GM19372 (cell line): ENCODE results near the gene KRT16.
"Not testable (repeated sequence)": the region's sequence is repeated elsewhere in the genome, so short reads cannot be mapped to it uniquely, and the experiment has no call there.

Source experiments
- ATAC-seq: cut with Tn5 transposase; IDR thresholded peaks from one replicate; pipeline ENCODE4 v1.9.1; 2021; ENCODE audit warnings: mild to moderate bottlenecking, low read depth, moderate library complexity; ENCODE audit not compliant: unreplicated experiment

Gene KRT16

DNA sequence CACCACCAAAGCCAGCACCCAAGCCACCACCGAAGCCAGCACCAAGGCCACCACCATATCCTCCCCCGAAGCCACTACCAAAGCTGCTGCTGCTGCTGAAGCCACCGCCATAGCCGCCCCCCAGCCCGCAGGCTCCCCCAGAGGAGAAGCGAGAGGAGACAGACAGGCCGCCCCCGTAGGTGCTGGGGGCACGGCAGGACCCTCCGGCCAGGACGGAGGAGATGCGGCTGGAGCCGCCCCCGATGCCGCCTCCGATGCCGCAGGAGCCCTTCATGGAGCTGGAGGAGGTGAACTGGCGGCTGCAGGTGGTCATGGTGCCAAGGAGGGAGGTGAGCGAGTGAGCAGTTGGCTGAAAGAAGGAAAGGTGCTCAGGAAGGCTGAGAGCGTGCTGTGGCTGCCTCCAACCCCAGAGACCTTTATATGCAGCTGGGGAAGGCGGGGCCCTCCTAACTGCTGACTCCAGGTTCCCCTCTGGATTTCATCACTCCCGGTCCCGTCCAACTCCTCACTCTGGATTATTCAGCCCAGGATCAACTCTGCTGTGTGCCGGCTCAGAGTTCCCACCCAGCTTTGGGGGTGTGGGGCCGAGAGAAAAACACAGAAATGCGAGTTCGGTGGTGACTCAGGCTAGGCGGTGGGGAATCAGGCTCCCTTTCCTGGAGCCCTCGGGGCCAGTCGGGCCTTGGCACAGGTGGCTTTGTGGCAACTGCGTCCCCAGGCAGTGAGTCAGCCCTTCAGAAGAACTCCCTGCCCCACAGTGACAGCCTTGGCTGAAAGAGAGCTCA, at the start of gene KRT16:
Gene KRT16 (minus strand): TSS at position 392 of the 785 bp plus-strand sequence. CDS start 79 bp downstream, at position 313.
- not testable (repeated sequence) for ATAC-seq

DNA sequence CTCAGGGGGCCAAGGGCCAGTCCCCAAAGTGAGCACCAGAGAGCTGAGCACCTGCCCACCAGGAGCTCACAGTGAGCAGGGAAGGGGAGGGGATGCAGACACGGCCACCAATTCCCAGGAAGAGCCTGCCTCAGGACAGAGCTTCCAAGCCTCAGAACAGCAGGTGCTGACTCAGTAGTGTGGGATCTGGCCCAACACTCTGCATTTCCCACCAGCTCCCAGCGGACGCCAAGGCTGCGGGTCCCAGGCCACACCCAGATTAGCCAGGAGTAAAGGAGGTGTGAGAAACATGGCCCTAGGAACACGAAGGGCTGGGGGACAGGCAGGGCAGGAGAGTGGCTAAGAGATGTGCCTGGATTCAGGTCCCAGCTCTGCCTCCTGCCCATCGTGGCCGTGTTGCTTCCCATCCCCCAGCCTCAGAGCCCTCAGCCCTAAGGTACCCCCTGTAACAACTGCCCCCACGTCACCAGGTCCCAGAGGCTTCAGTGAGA, 47.7 kb upstream of the KRT16 start:
- ATAC-seq = no peak

DNA sequence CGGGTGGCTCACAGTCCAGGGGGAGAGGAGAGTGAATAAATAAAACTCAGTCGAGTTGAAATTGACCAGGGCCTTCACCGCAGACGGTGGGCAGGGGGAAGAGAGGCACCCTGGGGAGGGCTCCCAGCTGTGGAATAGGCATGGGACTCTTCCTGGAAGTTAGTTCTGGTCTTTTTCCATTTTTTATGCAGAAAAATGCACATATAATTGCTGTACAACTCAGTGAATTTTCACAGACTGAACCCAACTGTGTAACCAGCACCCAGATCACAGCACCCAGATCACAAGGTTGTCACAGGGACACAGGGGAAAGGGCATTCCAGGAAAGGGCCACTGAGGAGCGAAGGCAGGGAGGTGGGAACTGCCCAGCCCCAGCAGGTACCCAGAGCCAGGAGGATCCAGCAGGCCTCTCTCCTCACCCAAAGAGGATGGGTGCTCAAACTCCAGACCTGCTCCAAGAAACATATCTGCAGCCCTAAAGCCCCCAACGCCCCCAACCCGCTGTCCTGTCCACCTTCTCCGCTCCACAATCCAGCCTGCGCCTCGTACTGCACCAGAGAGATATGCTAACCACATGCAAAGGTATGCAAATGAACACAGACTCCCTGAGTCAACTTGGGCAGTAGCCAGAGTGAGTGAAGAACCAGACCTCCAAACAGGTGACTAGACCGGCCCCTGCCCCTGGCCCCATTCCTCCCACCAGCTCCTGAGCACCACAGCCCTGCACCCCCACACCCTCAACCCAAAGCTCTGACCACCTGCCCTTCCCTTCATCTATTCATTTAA, 47.1 kb upstream of the KRT16 start:
- ATAC-seq = no peak

DNA sequence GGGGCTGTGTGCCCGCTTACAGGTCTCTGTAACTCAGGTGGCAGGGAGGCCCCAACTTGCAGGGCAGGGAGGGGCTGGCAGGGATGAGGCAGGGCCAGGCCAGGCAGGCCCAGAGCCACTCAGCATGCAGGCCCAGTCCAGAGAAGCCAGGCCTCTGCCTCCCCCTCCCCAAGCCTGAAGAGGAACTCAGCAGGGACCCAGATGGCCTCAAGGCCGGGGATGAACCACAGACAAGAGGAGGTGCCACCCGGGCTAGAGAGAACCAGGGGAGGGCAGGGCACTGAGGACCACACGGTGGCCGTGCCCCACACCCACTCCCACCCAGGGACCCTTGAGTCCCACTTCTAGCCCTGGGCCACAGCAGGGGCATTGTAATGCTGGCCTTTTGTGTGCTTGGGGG, 46.3 kb upstream of the KRT16 start:
- no peak for ATAC-seq

DNA sequence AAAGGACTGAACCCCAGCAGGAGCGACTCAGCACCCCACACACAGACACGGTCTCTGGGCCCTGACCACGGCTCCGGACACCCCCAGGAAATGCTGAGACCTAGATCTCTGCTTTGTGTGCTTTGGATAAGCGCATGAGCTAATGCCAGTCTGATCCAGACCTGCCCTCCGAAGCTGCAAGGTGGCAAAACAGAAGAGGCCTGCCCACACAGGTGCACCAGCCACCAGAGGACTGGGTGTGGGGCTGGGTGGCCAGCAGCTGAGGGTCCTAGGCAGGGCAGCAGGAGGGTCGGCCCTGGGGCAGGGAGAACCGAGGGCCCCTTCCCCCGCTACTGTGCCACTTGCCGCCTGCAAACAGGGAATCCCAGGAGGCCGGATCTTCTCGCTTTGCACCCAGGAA, 45.4 kb upstream of the KRT16 start:
- ATAC-seq = no peak

DNA sequence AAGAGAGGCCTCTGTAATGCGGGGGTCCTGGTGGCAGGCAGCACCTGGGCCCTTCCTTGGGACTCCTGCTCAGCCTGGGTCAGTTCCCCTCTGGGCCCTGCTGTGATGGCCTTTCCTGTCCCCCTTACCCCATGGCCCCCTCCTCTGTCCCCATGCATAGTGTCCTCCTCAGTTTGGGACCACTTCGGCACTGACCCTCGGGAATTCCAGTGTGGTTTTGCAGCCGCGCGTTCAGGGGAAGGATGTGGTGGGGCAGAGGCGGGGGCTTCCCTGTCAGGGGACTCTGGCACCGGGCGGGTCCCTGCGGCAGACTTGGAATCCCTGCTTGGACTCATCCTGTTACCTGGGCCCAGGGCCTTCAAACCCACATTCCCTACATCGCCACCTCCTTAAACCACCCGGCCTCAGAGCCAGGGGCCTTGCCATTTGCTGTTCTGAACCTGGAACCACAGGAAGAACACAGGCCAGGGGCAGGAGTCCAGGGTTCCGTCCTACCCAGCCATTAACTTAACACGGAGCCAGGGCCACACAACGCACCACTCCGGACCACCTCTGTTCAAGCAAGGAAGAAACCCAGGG, 44.7 kb upstream of the KRT16 start:
- no peak for ATAC-seq

DNA sequence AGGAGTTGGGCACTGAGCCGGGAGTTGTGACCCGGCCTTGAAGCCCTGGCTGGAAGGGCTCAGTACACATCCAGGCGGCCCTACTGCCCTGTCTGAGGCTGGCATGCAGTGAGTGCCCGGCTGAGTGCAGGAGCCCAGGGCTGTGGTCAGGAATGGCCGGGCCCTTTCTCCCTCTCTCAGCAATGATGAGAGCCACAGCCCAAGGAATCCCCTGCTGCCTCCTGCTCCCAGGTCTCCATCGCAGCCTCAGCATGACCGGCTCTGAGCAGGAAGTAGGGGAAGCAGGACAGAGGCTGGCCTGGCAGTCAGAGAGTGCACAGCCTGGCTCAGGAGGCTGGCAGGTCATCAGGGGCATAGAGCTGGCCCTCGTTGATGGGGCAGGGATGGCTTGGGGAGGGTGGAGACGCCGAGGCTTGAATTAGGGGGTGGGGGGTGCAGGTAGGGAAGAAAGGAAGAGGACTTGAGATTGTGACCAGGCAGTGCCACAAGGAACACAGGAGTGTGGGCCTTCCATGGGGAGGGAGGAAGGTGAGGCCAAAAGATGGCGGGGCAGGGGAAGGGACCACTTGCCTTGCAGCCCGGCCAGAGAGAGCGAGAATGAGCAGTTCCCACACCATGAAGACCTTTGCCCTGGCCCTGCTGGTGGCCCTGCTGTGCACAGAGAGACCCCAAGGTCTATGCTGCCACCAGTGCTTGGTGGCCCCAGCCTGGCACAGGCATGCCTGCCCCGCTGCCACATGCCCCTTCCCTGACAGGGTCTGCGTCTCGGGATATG, 43.9 kb upstream of the KRT16 start:
- no peak for ATAC-seq

DNA sequence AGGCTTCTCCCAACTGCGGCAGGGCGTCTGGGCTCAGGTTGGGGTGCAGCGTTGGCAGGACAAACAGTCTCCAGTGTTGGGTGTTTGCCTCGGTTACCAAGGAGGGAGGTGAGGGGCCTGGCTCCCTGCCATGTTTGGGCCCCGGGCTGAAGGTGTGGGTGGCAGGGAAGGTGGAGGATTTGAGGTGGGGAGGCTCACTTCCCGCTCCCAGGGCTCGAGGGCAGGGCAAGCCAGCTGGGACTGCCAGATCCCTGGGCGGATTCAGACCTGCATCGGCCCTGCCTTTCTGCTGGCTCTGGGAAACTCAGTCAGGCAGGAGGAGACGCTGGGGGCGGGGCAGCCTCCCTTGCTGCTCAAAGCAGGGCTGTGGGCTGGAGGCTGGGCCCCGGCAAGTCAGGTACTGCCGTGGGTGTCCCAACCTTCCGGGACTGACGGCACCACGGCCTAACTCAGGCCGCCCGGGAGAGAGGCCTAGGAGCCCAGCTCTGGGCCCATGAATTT, 43.1 kb upstream of the KRT16 start:
- ATAC-seq = no peak

DNA sequence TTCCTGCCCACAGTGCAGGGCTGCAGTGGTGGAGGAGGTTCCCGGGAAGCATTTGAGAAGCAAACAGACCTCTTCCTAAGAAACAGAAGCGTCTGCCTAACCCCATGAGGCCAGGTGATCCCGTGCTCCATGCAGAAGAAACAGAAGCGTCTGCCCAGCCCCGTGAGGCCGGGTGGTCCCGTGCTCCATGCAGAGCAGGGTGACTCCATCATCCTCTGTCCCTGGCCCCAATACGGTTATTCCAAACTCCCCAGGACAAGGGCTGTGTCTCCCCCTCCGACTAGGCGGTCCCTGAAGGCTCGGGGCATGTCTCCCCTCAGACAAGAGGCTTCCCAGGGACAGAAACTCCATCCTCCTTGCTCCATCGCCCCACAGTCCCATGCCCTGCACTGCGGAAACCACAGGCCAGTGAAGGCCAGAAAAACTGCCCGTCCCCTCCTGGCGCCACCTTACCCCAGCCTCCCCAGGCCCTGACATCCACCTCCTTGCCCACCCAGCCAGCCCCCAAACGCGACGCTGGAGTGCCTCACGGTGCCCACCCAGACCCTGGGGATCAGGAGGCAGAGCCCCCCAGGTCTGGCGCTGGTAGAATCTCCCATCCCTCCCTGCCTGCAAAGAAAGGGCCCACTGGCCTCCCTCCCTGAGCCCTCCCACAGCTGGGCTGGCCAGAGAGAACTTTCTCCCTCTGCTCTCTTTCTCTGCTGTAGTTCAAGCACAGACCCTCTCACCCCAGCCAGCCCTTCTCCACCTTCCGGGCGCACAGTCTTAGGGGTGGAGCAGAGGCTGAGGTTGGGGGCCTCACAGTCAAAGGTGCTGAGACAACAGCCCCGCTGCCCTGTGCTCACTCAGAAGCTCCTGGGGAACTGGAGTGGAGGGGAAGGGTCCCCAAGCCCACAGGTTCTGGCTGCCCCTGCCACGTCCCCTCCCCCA, 42.4 kb upstream of the KRT16 start:
- no peak for ATAC-seq

DNA sequence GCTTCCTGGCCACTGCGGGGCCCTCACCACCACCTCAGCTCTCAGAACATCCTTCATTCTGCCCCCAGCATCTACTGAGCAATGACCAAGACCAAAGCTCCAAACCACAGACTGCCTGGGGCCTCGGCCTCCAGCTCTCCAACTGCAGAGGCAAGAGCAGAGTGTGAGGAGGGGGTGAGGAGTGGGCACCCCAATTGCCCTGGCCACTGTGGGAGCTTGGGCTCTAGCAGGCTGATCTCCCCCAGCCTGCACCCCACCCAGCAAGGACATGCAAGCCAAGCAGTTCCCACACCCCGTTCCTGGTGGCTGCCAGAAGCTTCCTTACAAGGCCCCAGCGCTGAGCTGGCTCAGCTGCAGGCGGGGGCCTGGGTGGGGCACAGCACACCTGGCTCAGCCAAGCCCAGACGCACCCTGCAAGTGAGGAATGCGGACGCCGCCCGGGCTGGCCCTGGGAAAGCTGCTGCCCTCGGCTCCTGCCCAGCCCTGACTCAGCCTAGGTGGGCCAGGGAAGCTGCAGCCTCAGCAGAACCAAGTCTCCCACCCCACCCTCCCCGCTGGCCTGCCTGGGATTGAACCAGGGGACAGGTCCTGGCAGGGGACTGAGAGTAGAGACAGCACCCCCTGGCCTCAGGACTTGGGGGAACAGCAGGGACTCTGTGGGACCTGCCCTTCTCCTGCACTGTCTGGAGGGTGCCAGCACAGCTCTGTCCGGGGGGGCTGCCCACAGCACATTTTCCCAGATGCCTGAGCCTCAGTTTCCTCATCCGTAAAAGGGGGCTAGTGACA, 41.5 kb upstream of the KRT16 start:
- ATAC-seq = no peak

DNA sequence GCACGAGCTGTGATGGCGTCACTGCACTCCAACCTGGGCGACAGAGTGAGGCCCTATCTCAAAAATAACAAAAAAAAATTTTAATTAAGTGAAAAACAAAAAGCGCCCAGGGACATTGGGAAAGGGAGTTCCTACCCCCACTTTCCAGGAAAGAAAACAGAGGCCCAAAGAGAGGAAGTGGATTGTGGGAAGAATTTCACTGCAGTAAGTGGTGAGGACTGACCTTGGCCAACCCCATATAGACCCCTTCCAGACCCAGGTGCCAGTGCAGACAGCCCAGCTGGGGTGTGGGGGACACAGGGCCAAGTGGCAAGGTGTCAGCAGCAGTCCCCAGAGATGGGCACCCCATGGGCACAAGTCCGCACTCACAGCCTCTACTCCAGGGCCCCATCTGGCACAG, 40.9 kb upstream of the KRT16 start:
- ATAC-seq = no peak

DNA sequence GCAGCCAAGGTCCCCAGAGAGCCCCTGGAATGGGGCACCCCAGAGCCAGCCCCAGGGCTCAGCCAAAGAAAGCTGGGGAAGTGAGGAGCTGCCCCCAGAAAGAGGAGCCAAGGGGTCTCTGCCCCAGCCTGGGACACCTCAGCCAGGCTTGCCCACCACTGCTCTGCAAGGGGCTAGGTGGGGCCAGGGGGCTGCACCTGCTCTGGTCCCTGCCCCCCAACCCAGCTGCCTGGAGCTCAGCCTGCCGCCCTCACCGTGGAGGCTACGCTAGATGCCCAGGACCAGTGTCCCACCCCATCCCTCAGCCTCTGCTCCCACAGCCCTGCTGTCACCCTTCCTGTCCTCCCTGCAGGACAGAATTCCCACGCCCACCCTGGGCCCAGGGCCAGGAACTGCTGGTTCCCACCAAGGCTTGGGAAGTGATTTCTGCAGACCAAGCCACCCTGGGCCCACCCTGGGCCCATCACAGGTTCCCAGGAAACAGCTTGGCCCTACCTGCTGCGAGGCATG, 39.9 kb upstream of the KRT16 start:
- no peak for ATAC-seq

DNA sequence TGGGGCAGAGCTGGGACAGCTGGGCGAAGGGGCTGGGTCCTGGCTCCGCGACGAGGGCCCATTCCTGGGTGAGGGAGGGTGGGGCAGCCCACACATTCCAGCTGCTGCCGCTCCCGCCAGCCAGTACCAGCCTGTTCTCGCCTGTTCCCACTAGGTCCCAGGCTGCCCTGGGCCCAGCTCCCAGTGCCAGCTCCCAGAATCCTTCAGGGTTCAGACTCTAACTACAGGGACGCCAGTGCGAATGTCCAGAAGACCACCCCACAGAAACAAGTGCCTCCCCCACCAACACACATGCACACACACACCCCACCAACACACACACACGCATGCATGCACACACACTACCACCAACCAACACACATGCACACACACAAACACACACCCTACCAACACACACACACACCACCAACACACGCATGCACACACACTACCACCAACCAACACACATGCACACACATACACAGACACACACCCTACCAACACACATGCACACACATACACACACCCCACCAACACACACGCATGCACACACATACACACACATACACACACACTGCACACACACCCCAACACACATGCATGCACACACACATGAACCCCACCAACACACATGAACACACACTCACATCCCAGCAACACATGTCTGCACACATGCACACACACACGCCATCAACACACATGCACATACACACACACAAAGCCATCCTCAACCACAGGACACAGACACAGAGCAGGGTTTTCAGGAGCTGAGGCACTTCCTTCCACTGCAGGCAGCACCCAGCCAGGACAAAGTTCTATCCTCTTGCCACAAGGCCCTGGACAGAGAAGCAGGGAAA, 39.3 kb upstream of the KRT16 start:
- ATAC-seq = no peak

DNA sequence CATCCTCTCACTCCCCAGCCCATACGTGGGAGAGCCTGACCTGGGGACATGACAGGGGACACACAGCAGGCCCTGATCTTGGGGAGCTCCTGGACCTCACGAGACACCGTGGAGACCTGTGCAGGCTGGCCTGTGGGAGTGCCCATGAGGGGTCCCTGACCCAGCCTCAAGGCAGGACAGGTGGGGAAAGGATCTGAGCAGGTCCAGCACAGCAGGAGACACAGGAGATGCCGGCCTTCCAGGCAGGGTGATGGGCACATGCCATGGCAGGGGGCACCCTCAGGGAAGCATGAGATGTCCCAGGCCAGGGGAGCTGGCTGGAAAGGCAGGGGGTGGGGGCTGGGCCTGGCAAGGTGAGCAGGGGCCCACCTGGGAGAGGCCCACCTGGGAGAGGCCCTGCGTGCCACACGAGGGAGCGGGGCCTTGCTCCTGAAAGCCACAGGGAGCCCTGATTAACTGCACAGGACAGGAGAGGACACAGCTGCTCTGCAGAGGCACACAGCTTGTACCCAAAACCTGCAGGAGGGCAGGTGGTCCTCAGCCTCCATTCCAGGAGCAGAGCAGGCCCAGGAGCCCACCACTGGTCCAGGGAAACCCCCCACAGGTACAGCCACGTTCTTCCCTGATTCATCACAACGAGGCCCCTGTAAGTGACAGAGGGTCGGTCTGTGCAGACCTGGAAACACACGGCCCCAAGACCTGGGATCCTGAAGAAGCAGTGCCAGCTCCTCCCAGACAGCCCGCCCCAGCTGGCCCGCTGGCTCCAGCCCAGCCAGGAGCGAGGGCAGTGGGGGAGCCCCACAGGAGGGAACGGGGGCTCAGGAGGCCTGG, 38.4 kb upstream of the KRT16 start:
- ATAC-seq = no peak

DNA sequence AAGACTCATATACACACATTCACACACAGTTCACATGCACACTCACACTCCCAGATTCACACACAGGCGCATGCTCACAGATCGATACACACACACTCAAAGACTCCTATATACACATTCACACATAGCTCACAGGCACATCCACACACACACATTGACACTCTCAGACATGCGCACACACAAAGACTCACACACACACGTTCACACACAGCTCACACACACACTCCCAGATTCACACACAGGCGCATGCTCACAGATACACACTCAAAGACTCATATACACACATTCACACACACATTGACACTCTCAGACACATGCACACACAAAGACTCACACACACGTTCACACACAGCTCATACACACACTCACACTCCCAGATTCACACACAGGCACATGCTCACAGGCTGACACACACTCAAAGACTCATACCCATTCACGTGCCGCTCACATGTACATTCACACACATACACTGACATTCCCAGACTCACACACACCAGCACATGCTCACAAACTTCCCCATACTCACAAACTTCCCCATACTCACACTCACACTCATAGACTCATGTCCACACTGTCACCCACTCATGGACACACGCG, 37.5 kb upstream of the KRT16 start:
- no peak for ATAC-seq
